ENCODE measurements around the gene OTULIN.

- no peak for TF ChIP-seq EZH2phosphoT487 (IDR thresholded peaks at IDR 0.05; ENCODE audit: low read depth)
- TF ChIP-seq CTCF (IDR thresholded peaks at IDR 0.05; ENCODE audit: low read depth, low read length) = no peak
Measured at GRCh38 chr5:14656898-14657297, 7.6 kb upstream of the OTULIN start.

Measured in OCI-LY3 (cell line).